Ovary (tissue), 3 donors: Measurements from ENCODE around the gene CCP110.

Source experiments
- CTCF ChIP-seq, 3 donors: fragments of 450-650 bp in 2 of 3; fragments of 200-600 bp in 1 of 3; IDR thresholded peaks; one replicate each; pipeline versions ENCODE4 v1.5.1 to v1.8.0; 2016 to 2022; ENCODE audit warnings: antibody characterized with exemption in 3 of 3, mild to moderate bottlenecking in 1 of 3
- EP300 ChIP-seq: sonication (generic); formaldehyde crosslinking; IDR thresholded peaks from one replicate; pipeline ENCODE4 v1.6.1; 2017; ENCODE audit warnings: antibody characterized with exemption
- POLR2A ChIP-seq: fragments of 450-650 bp; IDR thresholded peaks from one replicate; pipeline ENCODE4 v1.6.1; 2017; ENCODE audit warnings: antibody characterized with exemption, mild to moderate bottlenecking, moderate library complexity
- donor health status: DM: no; HTN: no; CAD: no.

GRCh38 chr16:19574615-19575014 lies 50.9 kb downstream of the CCP110 start:
- TF ChIP-seq CTCF (IDR thresholded peaks at IDR 0.05): no peak
- no peak for TF ChIP-seq POLR2A
- no peak for TF ChIP-seq EP300
